Stomach (tissue), 4 donors: ENCODE results near the gene CFAP77.

Source experiments
- CTCF ChIP-seq, 7 experiments: fragments of 450-650 bp in 4 of 7; fragments of 200-600 bp in 3 of 7; sonication (generic) in 3 of 7; IDR thresholded peaks; one replicate each; pipeline ENCODE4 v1.5.1; 2016 to 2019; ENCODE audit warnings: antibody characterized with exemption in 7 of 7, control low read depth in 2 of 7, mild to moderate bottlenecking in 1 of 7
- POLR2A ChIP-seq, 4 donors: fragments of 450-650 bp; IDR thresholded peaks; one replicate each; pipeline ENCODE4 v1.6.1; 2016; ENCODE audit warnings: antibody characterized with exemption in 4 of 4, control low read depth in 2 of 4, mild to moderate bottlenecking in 1 of 4, moderate library complexity in 1 of 4

- TF ChIP-seq CTCF (IDR thresholded peaks at IDR 0.05) (no peak), POLR2A (IDR thresholded peaks at IDR 0.05) (no peak)
These were observed 106.3 kb downstream of the CFAP77 start for GRCh38 chr9:132516301-132516700.
